HG03378 (cell line): ENCODE results near the gene SLC44A4.
"Not testable (repeated sequence)": the region's sequence is repeated elsewhere in the genome, so short reads cannot be mapped to it uniquely, and the experiment has no call there.

Experiments
- ATAC-seq: cut with Tn5 transposase; IDR thresholded peaks from one replicate; pipeline ENCODE4 v1.9.1; 2021; ENCODE audit warnings: mild to moderate bottlenecking, moderate library complexity; ENCODE audit not compliant: unreplicated experiment

SLC44A4 gene

GRCh38 chr6:31830886-31831335 is 47.9 kb downstream of the SLC44A4 start:
- ATAC-seq = no peak

- ATAC-seq = no peak
Observed at GRCh38 chr6:31829633-31830283, 49.0 kb downstream of the SLC44A4 start.

- peak; percentile 73 for ATAC-seq
Observed at GRCh38 chr6:31827286-31828079, 51.3 kb downstream of the SLC44A4 start, which contains the start of gene HSPA1B. TSS of gene HSPA1B (plus strand) at chr6:31827738. CDS start at chr6:31827951, 213 bp downstream.

GRCh38 chr6:31826793-31827285 is 52.0 kb downstream of the SLC44A4 start:
- no peak for ATAC-seq

- no peak for ATAC-seq
Observed at GRCh38 chr6:31825553-31825952, 53.2 kb downstream of the SLC44A4 start.

- ATAC-seq = not testable (repeated sequence)
Observed at GRCh38 chr6:31823592-31824196, 55.1 kb downstream of the SLC44A4 start.

- ATAC-seq = no peak
Observed at GRCh38 chr6:31822036-31822821, 56.6 kb downstream of the SLC44A4 start.

- no peak for ATAC-seq
Observed at GRCh38 chr6:31821301-31822035, 57.3 kb downstream of the SLC44A4 start.

- not testable (repeated sequence) for ATAC-seq
Observed at GRCh38 chr6:31820399-31820798, 58.4 kb downstream of the SLC44A4 start.

GRCh38 chr6:31819871-31820299 is 58.9 kb downstream of the SLC44A4 start:
- ATAC-seq = no peak

GRCh38 chr6:31817929-31818511 is 60.8 kb downstream of the SLC44A4 start:
- not testable (repeated sequence) for ATAC-seq

- not testable (repeated sequence) for ATAC-seq
Observed at GRCh38 chr6:31817133-31817928, 61.5 kb downstream of the SLC44A4 start.

GRCh38 chr6:31815025-31815838 is 63.6 kb downstream of the SLC44A4 start, which contains the start of the genes HSPA1A and HSPA1L:
TSS of gene HSPA1A (plus strand) at chr6:31815543. CDS start at chr6:31815757, 214 bp downstream.
TSS of gene HSPA1L (minus strand) at chr6:31815283. CDS start at chr6:31811972, 3,311 bp downstream.
- peak; percentile 35 for ATAC-seq

GRCh38 chr6:31814677-31815024 is 64.1 kb downstream of the SLC44A4 start:
- peak; percentile 34 for ATAC-seq

GRCh38 chr6:31813465-31813849 is 65.3 kb downstream of the SLC44A4 start:
- ATAC-seq = no peak
